ENCODE data around the gene BOC. TPM values are rescaled to one million over a fixed set of nuclear protein-coding genes. Genes with fewer than 3 reads are reported as not detected.

Gene BOC
- total RNA-seq, 1 experiment from 2014 or later: 3.5 TPM

DNA sequence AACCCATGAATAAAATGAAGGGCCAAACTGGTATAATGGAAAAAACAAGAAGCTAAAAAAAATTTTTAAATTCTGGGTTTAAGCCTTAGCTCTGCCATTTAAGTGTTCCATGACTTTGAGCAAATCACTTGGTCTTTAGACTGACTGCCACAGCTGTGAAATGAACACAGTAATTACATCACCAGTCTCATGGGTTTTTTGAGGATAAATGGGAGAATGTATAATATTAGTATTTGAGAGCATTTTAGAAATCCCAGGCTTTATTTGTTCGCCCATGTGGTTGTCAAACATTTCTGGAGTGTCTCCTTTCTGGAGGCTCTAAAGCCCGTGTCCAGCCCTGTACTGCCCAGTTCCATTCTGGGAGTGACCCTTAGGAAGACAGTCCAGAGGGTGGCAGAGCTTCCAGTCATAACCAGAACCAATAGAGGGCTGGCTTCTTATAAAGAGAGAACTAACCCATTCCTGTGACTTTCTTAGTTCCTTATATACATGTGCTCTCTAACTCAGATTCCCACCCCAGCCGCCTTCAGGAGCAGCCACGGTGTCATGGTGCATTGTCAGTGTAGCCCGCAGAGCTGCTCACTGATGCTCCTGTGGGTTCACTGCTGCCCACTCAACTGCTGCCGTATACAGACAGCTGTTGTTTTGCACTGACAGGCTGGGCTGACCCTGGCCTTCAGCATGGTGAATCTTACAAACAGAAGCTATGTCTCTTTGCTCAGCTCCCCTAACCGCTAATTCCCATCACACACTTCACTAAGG lies 44.7 kb downstream of the BOC start:
- H2BK5ac ChIP-seq (ENCODE audit: insufficient read length, low read length): no peak overlapping the region
- H3K23me2 ChIP-seq (ENCODE audit: insufficient read length, low read depth, low read length, poor library complexity, severe bottlenecking): no peaks in the 10 kb centered on the region
- WGBS (ENCODE audit: extremely low coverage, insufficient read length, low lambda C conversion rate): no CpG with 5 or more reads among the region's 7 CpGs
- H2BK20ac ChIP-seq (ENCODE audit: low read depth, low read length, poor library complexity, severe bottlenecking): no peak overlapping the region
- H3K27ac Mint-ChIP-seq: no peak overlapping the region
- H3K4me3 Mint-ChIP-seq: no peak overlapping the region
- peaks cover 20 to 34% of the 10 kb centered on the region in 2 experiments for H3K4me1 Mint-ChIP-seq
- H2AFZ ChIP-seq (ENCODE audit: low read length): no peak overlapping the region
- no peak overlapping the region for H3K4ac ChIP-seq (ENCODE audit: low read depth, low read length)
- H4K91ac ChIP-seq (ENCODE audit: insufficient read length, low read depth, low read length): no peak overlapping the region
- no peak overlapping the region for H3K9ac ChIP-seq (ENCODE audit: extremely low read depth, insufficient read length, low read length)
- no peak overlapping the region for H4K5ac ChIP-seq (ENCODE audit: insufficient read length, low read depth, low read length)
- TF ChIP-seq, protein P1, sequence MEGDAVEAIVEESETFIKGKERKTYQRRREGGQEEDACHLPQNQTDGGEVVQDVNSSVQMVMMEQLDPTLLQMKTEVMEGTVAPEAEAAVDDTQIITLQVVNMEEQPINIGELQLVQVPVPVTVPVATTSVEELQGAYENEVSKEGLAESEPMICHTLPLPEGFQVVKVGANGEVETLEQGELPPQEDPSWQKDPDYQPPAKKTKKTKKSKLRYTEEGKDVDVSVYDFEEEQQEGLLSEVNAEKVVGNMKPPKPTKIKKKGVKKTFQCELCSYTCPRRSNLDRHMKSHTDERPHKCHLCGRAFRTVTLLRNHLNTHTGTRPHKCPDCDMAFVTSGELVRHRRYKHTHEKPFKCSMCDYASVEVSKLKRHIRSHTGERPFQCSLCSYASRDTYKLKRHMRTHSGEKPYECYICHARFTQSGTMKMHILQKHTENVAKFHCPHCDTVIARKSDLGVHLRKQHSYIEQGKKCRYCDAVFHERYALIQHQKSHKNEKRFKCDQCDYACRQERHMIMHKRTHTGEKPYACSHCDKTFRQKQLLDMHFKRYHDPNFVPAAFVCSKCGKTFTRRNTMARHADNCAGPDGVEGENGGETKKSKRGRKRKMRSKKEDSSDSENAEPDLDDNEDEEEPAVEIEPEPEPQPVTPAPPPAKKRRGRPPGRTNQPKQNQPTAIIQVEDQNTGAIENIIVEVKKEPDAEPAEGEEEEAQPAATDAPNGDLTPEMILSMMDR (conservative IDR thresholded peaks at IDR 0.05): no peak
- H4K8ac ChIP-seq (replicated peaks; ENCODE audit: insufficient read length, low read depth, low read length): no peak overlapping the region
- H3K27me3 Mint-ChIP-seq (ENCODE audit: low read depth): no peaks in the 10 kb centered on the region
- no peak overlapping the region for H2BK15ac ChIP-seq (ENCODE audit: low read depth, low read length)
- H3K79me1 ChIP-seq (ENCODE audit: insufficient read depth, low read depth, low read length, poor library complexity, severe bottlenecking): no peaks in the 10 kb centered on the region
- H3T11ph ChIP-seq (ENCODE audit: low read length): no peak overlapping the region
- no peaks in the 10 kb centered on the region for H3K9me3 Mint-ChIP-seq
- no peaks in the 10 kb centered on the region for H3K27me3 ChIP-seq (ENCODE audit: insufficient read depth, low read length)
- H3K4me2 ChIP-seq (ENCODE audit: insufficient read depth, insufficient read length, low read length): no peak overlapping the region
- H2BK120ac ChIP-seq (ENCODE audit: low read depth, low read length, poor library complexity, severe bottlenecking): no peak overlapping the region
- no peak overlapping the region for H3K27ac ChIP-seq (ENCODE audit: insufficient read length, low read depth, low read length)
- no peak overlapping the region for H3K23ac ChIP-seq (ENCODE audit: insufficient read length, low read depth, low read length)
- H3K18ac ChIP-seq (ENCODE audit: insufficient read length, low read depth, low read length): no peak overlapping the region
- H2AK5ac ChIP-seq (ENCODE audit: insufficient read length, low read length): no peak overlapping the region
- H3K56ac ChIP-seq (ENCODE audit: insufficient read length, low read depth, low read length): no peak overlapping the region
- no peaks in the 10 kb centered on the region for H3K79me2 ChIP-seq (ENCODE audit: insufficient read depth, low read length)
- H3K9me3 ChIP-seq (ENCODE audit: control insufficient read depth, low read depth, low read length): no peaks in the 10 kb centered on the region
- DNase-seq: no peak
- H3K14ac ChIP-seq (ENCODE audit: insufficient read depth, low read length): no peak overlapping the region
- H4K20me1 ChIP-seq (ENCODE audit: control insufficient read depth, insufficient read depth, insufficient read length): no peaks in the 10 kb centered on the region
- H3K36me3 Mint-ChIP-seq (ENCODE audit: insufficient read depth in 1 of 3, low read depth in 3 of 3): peaks cover 0 to 19% (median 4%) of the 10 kb centered on the region in 3 experiments; a peak in 4 of 7 replicates
- H2BK12ac ChIP-seq (ENCODE audit: insufficient read length, low read depth, low read length): no peak overlapping the region
- H3K4me1 ChIP-seq (ENCODE audit: insufficient read depth, low read length): no peaks in the 10 kb centered on the region; the same call in 1 of the 2 replicates
